Tibial nerve (tissue), 4 donors: ENCODE results near the gene AHRR. TPM values are rescaled to one million over a fixed set of nuclear protein-coding genes. Genes with fewer than 3 reads are reported as not detected.
"Not testable (repeated sequence)": the region's sequence is repeated elsewhere in the genome, so short reads cannot be mapped to it uniquely, and the experiment has no call there.

Experiments used
- DNase-seq, 2 donors: peaks; one replicate each; pipeline ENCODE4 v3.0.0-alpha.2; 2019; ENCODE audit warnings: low spot score in 2 of 2
- H3K27ac ChIP-seq, 4 donors: fragments of 200-600 bp; sonication (generic) in 3 of 4; one replicate each; pipeline ENCODE4 v1.5.1; 2017 to 2019; ENCODE audit warnings: mild to moderate bottlenecking in 1 of 4
- H3K27me3 ChIP-seq, 2 donors: fragments of 200-600 bp; sonication (generic) in 1 of 2; one replicate each; pipeline versions ENCODE4 v1.5.1 to v1.6.0; 2017 to 2019
- H3K36me3 ChIP-seq, 3 donors: fragments of 200-600 bp; sonication (generic); one replicate each; pipeline ENCODE4 v1.5.1; 2018 to 2019
- H3K4me1 ChIP-seq, 4 donors: fragments of 200-600 bp; sonication (generic) in 3 of 4; one replicate each; pipeline ENCODE4 v1.5.1; 2017 to 2019
- H3K4me3 ChIP-seq, 4 donors: fragments of 200-600 bp; sonication (generic) in 3 of 4; one replicate each; pipeline ENCODE4 v1.5.1; 2017 to 2019; ENCODE audit warnings: mild to moderate bottlenecking in 1 of 4, moderate library complexity in 1 of 4
- H3K9me3 ChIP-seq, 4 donors: fragments of 200-600 bp; sonication (generic) in 3 of 4; one replicate each; pipeline ENCODE4 v1.5.1; 2017 to 2019
- EP300 ChIP-seq, 2 donors: sonication (generic); formaldehyde crosslinking; IDR thresholded peaks; one replicate each; pipeline ENCODE4 v1.6.1; 2017; ENCODE audit warnings: antibody characterized with exemption in 2 of 2, mild to moderate bottlenecking in 1 of 2
- POLR2A ChIP-seq, 2 donors: fragments of 450-650 bp; IDR thresholded peaks; one replicate each; pipeline ENCODE4 v1.6.1; 2017; ENCODE audit warnings: antibody characterized with exemption in 2 of 2, mild to moderate bottlenecking in 2 of 2, moderate library complexity in 2 of 2
- WGBS, 2 donors: methylation state at CpG; one replicate each; pipeline ENCODE4 v1.1.5; 2018; 5-methylcytosine and 5-hydroxymethylcytosine counted together
- total RNA-seq, 4 donors: library from RNA; depleted of rRNA; stranded (reverse); fragments of >200 nt; gene quantifications; one replicate each; pipeline ENCODE4 v1.1.0, GENCODE V29; 2016
- TF ChIP-seq, protein P1 (sequence below), 5 experiments: fragments of 200-600 bp in 3 of 5; fragments of 450-650 bp in 2 of 5; sonication (generic) in 3 of 5; IDR thresholded peaks; one replicate each; pipeline ENCODE4 v1.5.1; 2016 to 2019; ENCODE audit warnings: antibody characterized with exemption in 5 of 5, mild to moderate bottlenecking in 3 of 5, moderate library complexity in 2 of 5

AHRR gene
- total RNA-seq, 4 donors from 2014 or later = 1.0 to 4.8 (median 1.2) TPM; not detected in 1

DNA sequence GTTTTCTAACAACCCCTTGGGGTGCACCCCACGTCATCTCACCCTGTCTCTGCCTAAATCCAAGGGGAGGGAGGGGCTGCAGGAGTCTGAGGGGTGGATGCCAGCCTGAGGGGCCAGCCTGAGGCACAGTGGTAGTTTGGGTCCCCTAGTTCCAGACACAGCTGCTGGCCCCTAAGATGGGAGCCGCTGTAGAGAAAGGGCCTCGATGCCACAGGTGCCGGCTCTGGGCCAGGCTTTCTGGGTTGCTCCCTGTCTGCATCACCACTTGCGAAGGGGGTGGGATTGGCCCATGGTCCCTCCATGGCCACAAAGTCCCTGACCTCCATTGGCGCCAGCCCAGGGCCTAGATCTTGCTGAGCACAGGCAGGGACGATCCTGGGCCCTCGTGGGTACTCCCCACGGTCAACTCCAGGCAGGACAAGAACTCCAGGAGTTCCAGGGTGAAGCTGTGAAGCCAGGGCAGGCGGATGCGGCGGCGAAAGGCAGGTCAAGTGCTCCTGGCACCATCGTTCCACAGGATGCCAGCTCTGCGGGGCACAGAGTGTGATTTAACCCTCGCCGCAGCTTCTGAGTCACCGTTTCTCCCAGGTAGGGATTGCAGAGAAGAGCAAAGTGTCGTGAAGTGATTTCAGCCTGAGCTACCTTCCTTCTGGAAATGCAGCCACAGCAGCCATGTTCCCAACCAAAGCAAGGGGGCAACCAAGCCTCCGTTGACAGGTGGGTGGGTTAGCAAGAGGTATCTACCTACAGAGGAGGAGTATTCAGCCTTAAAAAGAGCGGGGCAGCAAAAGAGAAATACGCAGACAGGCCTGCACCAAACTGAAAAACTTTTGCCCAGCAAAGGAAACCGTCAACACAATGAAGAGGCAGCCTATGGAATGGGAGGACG is 79.9 kb downstream of the AHRR start:
- Histone ChIP-seq H3K4me1 (peaks cover 0 to 16% (median 14%) of the 10 kb centered on the region in 4 donors), H3K27me3 (peaks cover 0 to 6% of the 10 kb centered on the region in 2 donors), H3K36me3 (no peaks in the 10 kb centered on the region), H3K4me3 (no peak overlapping the region), H3K27ac (no peak overlapping the region), H3K9me3 (no peaks in the 10 kb centered on the region)
- TF ChIP-seq EP300 (IDR thresholded peaks at IDR 0.05) = no peak
- no peak for DNase-seq
- 89 to 93% methylated on average over 23 to 24 of the region's 24 CpGs for WGBS, 2 donors

DNA sequence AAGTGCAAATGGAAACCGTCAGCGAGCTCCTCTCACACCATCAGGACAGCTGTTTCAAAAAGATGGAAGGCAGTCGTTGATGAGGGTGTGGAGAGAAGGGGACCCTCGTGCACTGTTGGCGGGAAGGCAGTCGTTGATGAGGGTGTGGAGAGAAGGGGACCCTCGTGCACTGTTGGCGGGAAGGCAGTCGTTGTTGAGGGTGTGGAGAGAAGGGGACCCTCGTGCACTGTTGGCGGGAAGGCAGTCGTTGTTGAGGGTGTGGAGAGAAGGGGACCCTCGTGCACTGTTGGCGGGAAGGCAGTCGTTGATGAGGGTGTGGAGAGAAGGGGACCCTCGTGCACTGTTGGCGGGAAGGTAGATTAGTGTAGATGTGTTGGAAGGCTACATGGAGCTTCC is 80.7 kb downstream of the AHRR start:
- H3K4me3 ChIP-seq, H3K36me3 ChIP-seq, H3K27me3 ChIP-seq, DNase-seq, H3K9me3 ChIP-seq, H3K27ac ChIP-seq: not testable (repeated sequence)
- 91 to 94% methylated on average over 17 of the region's 17 CpGs for WGBS, 2 donors
- peaks cover 0 to 16% (median 14%) of the 10 kb centered on the region in 4 donors for H3K4me1 ChIP-seq

DNA sequence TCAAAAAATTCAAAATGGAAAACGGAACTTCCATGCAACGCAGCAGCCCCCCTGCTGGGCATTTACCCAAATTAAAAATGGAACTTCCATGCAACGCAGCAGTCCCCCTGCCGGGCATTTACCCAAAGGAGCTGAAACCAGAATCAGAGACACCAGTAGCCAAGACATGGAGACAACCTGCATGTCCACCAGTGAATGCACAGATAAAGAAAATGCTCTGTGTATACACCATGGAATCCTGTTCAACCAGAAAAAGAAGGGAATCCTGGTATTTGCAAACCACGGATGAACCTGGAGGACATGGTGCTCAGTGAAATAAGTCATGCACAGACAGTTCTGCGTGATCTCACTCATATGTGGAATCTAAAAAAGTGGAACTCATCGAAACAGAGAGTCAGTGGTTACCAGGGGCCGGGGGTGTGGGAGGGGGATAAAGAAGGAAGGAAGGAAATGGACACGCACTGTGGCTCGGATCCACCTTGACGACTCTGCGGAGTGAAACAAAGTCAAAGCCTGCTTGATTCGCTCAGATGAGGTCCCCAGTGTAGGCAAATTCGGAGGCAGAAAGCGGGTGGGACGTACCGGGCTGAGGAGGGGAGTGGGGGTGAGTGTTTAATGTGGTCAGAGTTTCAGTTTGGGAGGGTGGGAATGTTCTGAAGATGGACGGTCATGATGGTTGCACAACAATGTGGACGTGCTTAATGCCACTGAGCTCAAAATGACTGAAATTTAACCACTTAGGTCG is 81.3 kb downstream of the AHRR start:
- peaks cover 0 to 6% of the 10 kb centered on the region in 2 donors for H3K27me3 ChIP-seq
- no peak overlapping the region for H3K4me3 ChIP-seq
- H3K4me1 ChIP-seq = peaks cover 0 to 16% (median 14%) of the 10 kb centered on the region in 4 donors
- H3K36me3 ChIP-seq = no peaks in the 10 kb centered on the region
- no peaks in the 10 kb centered on the region for H3K9me3 ChIP-seq
- WGBS, 2 donors = 81 to 87% methylated on average over 20 of the region's 20 CpGs
- TF ChIP-seq EP300 (IDR thresholded peaks at IDR 0.05) = no peak
- TF ChIP-seq POLR2A (IDR thresholded peaks at IDR 0.05) = no peak
- TF ChIP-seq, protein P1, sequence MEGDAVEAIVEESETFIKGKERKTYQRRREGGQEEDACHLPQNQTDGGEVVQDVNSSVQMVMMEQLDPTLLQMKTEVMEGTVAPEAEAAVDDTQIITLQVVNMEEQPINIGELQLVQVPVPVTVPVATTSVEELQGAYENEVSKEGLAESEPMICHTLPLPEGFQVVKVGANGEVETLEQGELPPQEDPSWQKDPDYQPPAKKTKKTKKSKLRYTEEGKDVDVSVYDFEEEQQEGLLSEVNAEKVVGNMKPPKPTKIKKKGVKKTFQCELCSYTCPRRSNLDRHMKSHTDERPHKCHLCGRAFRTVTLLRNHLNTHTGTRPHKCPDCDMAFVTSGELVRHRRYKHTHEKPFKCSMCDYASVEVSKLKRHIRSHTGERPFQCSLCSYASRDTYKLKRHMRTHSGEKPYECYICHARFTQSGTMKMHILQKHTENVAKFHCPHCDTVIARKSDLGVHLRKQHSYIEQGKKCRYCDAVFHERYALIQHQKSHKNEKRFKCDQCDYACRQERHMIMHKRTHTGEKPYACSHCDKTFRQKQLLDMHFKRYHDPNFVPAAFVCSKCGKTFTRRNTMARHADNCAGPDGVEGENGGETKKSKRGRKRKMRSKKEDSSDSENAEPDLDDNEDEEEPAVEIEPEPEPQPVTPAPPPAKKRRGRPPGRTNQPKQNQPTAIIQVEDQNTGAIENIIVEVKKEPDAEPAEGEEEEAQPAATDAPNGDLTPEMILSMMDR (IDR thresholded peaks at IDR 0.05) = no peak
- DNase-seq = no peak
- no peak overlapping the region for H3K27ac ChIP-seq

DNA sequence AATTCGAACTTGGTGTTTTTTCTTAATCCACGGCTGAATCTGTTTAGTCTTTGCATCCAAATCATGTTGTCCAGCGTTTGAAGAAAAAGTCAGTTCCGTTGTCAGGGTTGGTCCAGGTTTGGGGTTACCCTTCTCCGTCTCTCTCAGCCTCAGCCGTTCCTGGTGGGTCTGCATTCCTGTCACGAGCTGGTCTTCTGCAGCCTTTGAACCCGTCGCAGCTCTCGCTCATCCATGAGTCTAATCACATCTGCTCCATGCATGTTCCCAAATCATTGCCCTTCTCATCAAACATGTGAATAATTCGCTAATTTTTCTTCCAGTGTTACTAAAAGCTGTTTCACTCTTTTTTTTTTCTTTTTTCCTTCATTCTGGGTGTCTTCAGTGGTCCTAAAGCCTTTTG is 82.5 kb downstream of the AHRR start:
- TF ChIP-seq EP300 (IDR thresholded peaks at IDR 0.05) (no peak), POLR2A (IDR thresholded peaks at IDR 0.05) (no peak)
- TF ChIP-seq, protein P1 (IDR thresholded peaks at IDR 0.05) = no peak
- no peaks in the 10 kb centered on the region for H3K9me3 ChIP-seq
- 91 to 92% methylated on average over 11 of the region's 11 CpGs for WGBS, 2 donors

DNA sequence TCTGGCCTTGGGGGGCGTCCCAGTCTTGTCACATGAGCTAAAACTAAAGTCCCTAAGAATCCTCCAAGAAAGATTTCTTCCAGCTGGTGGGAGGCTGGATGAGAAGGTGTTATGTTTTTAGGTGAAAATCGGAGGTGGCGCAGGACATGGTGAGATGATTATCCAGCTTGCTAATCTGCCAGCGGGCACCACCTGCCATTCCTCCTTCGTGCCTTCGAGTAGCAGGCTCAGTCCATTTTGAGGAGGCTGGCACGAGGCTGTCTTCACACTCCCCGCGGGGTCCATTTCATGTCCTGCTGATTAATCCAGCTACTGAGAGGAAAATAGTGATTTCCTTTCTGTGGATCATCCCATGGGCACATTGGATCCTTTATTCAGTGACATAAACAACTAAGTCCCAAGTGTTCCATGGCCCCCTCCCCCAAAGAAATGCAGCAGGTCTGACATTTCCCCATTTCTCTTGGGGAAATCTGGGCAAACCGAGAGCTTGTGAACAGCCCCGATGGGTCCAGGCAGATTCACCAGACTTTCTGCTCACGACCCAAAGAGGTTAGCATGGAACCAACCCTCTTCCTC is 83.2 kb downstream of the AHRR start:
- no peak for TF ChIP-seq EP300 (IDR thresholded peaks at IDR 0.05)
- no peak for TF ChIP-seq POLR2A (IDR thresholded peaks at IDR 0.05)
- Histone ChIP-seq H3K27ac (no peak overlapping the region), H3K36me3 (no peaks in the 10 kb centered on the region), H3K27me3 (peaks cover 0 to 6% of the 10 kb centered on the region in 2 donors), H3K4me3 (no peak overlapping the region), H3K9me3 (no peaks in the 10 kb centered on the region), H3K4me1 (peaks cover 0 to 10% (median 9%) of the 10 kb centered on the region in 4 donors)
- WGBS, 2 donors = 84 to 90% methylated on average over 12 of the region's 12 CpGs
- no peak for DNase-seq

More for the DNA sequence above, 82.5 kb downstream of the AHRR start:
- H3K36me3 ChIP-seq = no peaks in the 10 kb centered on the region
- H3K4me1 ChIP-seq = peaks cover 0 to 16% (median 14%) of the 10 kb centered on the region in 4 donors
- no peak overlapping the region for H3K27ac ChIP-seq
- DNase-seq = no peak
- no peak overlapping the region for H3K4me3 ChIP-seq
- H3K27me3 ChIP-seq = peaks cover 0 to 6% of the 10 kb centered on the region in 2 donors

DNA sequence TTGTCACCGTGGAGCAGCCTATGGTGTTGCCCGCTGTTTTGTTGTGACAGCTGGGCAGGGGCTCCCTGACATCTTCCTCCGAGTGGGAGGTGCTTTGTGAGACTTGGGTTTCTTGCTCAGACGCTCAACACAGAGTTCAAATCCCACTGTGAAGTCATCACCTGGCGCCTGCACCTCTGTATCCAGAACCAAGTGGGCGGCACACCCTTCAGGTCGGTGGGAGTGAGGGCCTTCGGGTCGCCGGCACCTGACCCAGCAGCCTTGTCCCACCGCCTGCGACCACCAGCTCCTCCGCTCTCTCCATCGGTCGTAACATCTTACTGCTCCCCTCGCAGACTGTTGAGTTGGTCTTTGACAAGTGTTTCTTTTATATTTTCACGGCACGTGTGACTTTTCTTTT is 83.9 kb downstream of the AHRR start:
- Histone ChIP-seq H3K36me3 (no peaks in the 10 kb centered on the region), H3K9me3 (no peaks in the 10 kb centered on the region), H3K4me1 (peaks cover 0 to 3% (median 2%) of the 10 kb centered on the region in 4 donors), H3K27ac (no peak overlapping the region), H3K4me3 (no peak overlapping the region), H3K27me3 (peaks cover 0 to 6% of the 10 kb centered on the region in 2 donors)
- TF ChIP-seq EP300 (IDR thresholded peaks at IDR 0.05) (no peak), POLR2A (IDR thresholded peaks at IDR 0.05) (no peak)
- TF ChIP-seq, protein P1 (IDR thresholded peaks at IDR 0.05) = no peak
- no peak for DNase-seq
- 83 to 84% methylated on average over 18 of the region's 18 CpGs for WGBS, 2 donors
